HepG2 (cell line): ENCODE data around the gene ALKBH4. TPM values are rescaled to one million over a fixed set of nuclear protein-coding genes. Genes with fewer than 3 reads are reported as not detected.
"Not testable (repeated sequence)": the region's sequence is repeated elsewhere in the genome, so short reads cannot be mapped to it uniquely, and the experiment has no call there.

Experiments used
- ATAC-seq: fragments of 200-7000 bp; cut with Tn5 transposase; 3 replicates; pipeline ENCODE4 v1.9.1; 2020; ENCODE audit warnings: mild to moderate bottlenecking, moderate library complexity
- BruUV-seq: library from RNA; stranded (reverse); fragments of 400-500 nt; replicated peaks from 2 replicates; lab custom pipeline; 2021; lab: Mats Ljungman, UMichigan
- CTCF ChIA-PET: fragments of 300-600 bp; formaldehyde crosslinking; extraction: SDS; loops from one replicate; lab custom pipeline; 2021; ENCODE audit warnings: low total read pairs, inconsistent platforms, low intra/inter-chr PET ratio; lab: Yijun Ruan, JAX
- POLR2A ChIA-PET: fragments of 350-600 bp; sonication (Branson Sonifier 250); formaldehyde crosslinking; loops from one replicate; lab custom pipeline; 2020; ENCODE audit warnings: antibody characterized with exemption, inconsistent platforms; lab: Yijun Ruan, JAX
- DNase-seq: peaks from one replicate; pipeline ENCODE4 v3.0.0-alpha.2; 2015; ENCODE audit warnings: low spot score
- FAIRE-seq: peaks from 3 replicates; lab custom pipeline; 2011; peaks lifted over from hg19 to GRCh38; lab: Jason Lieb, UNC
- H2AFZ ChIP-seq: one replicate; pipeline ENCODE4 v1.6.1; 2011; ENCODE audit warnings: low read length, inconsistent platforms
- H3K27ac ChIP-seq: fragments of 300-600 bp; 3 replicates; pipeline ENCODE4 v1.8.0; 2011; ENCODE audit warnings: mixed run types, mild to moderate bottlenecking, mixed read lengths, low read length, inconsistent platforms; ENCODE audit not compliant: insufficient read depth; ENCODE audit errors: extremely low read length
- H3K27me3 ChIP-seq, 2 experiments: fragments of 200-600 bp in 1 of 2; 2 replicates in 1 of 2; 3 replicates in 1 of 2; pipeline versions ENCODE4 v1.6.0 to v1.8.0; 2011; ENCODE audit warnings: low read length in 2 of 2, mild to moderate bottlenecking in 2 of 2, moderate library complexity in 2 of 2, inconsistent platforms in 1 of 2; ENCODE audit not compliant: insufficient read depth in 2 of 2, control insufficient read depth in 1 of 2
- H3K36me3 ChIP-seq, 2 experiments: fragments of 200-600 bp in 1 of 2; replicated peaks in 1 of 2; 2 replicates in 1 of 2; 3 replicates in 1 of 2; pipeline versions ENCODE4 v1.5.1 to v1.8.0; 2011; ENCODE audit warnings: low read length in 2 of 2, inconsistent platforms in 1 of 2; ENCODE audit not compliant: insufficient read depth in 2 of 2, control insufficient read depth in 1 of 2
- H3K4me1 ChIP-seq: 2 replicates; pipeline ENCODE4 v1.5.1; 2012; ENCODE audit warnings: low read length, inconsistent platforms; ENCODE audit not compliant: insufficient read depth
- H3K4me2 ChIP-seq: 2 replicates; pipeline ENCODE4 v1.6.0; 2011; ENCODE audit warnings: low read depth, low read length, inconsistent platforms
- H3K4me3 ChIP-seq, 3 experiments: fragments of 200-600 bp in 1 of 3; sonication (generic), shearing (Covaris generic) in 1 of 3; replicated peaks in 1 of 3; 2 replicates each; pipeline ENCODE4 v1.5.1; 2011 to 2016; ENCODE audit warnings: low read length in 3 of 3, inconsistent platforms in 2 of 3, low read depth in 2 of 3, mild to moderate bottlenecking in 2 of 3, control low read depth in 1 of 3, mixed read lengths in 1 of 3; ENCODE audit not compliant: insufficient read depth in 1 of 3
- H3K79me2 ChIP-seq: one replicate; pipeline ENCODE4 v1.6.1; 2011; ENCODE audit warnings: low read length, inconsistent platforms; ENCODE audit not compliant: insufficient read depth
- H3K9ac ChIP-seq: 2 replicates; pipeline ENCODE4 v1.6.0; 2011; ENCODE audit warnings: mild to moderate bottlenecking, low read depth, low read length, inconsistent platforms; ENCODE audit not compliant: insufficient read depth
- H3K9me3 ChIP-seq: 2 replicates; pipeline ENCODE4 v1.5.1; 2012; ENCODE audit warnings: mild to moderate bottlenecking, low read length
- H4K20me1 ChIP-seq: 2 replicates; pipeline ENCODE4 v1.6.0; 2011; ENCODE audit warnings: inconsistent platforms, mild to moderate bottlenecking, low read length, moderate library complexity; ENCODE audit not compliant: insufficient read depth
- RAD21 ChIP-seq: fragments of 450-650 bp; formaldehyde crosslinking; IDR thresholded peaks from 2 replicates; pipeline ENCODE4 v1.5.0; 2020; ENCODE audit warnings: mild to moderate bottlenecking
- STAG1 ChIP-seq: sonication (generic); formaldehyde crosslinking; IDR thresholded peaks from 2 replicates; pipeline ENCODE4 v1.4.0; 2020; ENCODE audit warnings: missing genetic modification reagents
- WGBS: methylation state at CpG from one replicate; pipeline ENCODE4 v1.1.6; 2017; ENCODE audit warnings: low lambda C conversion rate; 5-methylcytosine and 5-hydroxymethylcytosine counted together
- in situ Hi-C: cut with HindIII; loops from 2 replicates; pipeline ENCODE4 v1.10.0; 2017; ENCODE audit warnings: low pct_unique_long_range_greater_than_20kb; ENCODE audit not compliant: extremely low pct_ligation_motif_present
- intact Hi-C: fragments of 100-400 bp; cut with micrococcal nuclease; formaldehyde crosslinking; loops from one replicate; pipeline ENCODE4 v1.10.0; 2022; ENCODE audit not compliant: unreplicated experiment
- polyA plus RNA-seq, 8 experiments: library from polyadenylated mRNA; depleted of rRNA in 3 of 8; stranded (reverse) in 7 of 8; unstranded in 1 of 8; fragments of >200 nt; fragmentation: Illumina TruSeq in 4 of 8; extraction: Trizol in 4 of 8; gene quantifications; 2 replicates each; pipeline versions ENCODE4 v1.2.1 to v1.2.3, GENCODE V29; 2011 to 2016; ENCODE audit warnings: low read depth in 4 of 8, missing spikeins in 1 of 8, mixed read lengths in 1 of 8; ENCODE audit not compliant: insufficient read depth in 1 of 8
- total RNA-seq, 5 experiments: library from RNA; depleted of rRNA; stranded (reverse); fragments of >200 nt; fragmentation: Illumina TruSeq; extraction: Trizol; gene quantifications; 2 replicates each; pipeline ENCODE4 v1.2.3, GENCODE V29; 2016; ENCODE audit warnings: low read depth in 1 of 5
- TF ChIP-seq, protein P1 (sequence below): sonication (generic); formaldehyde crosslinking; IDR thresholded peaks from 2 replicates; pipeline ENCODE4 v1.5.0; 2020; ENCODE audit warnings: mild to moderate bottlenecking, missing genetic modification reagents, moderate library complexity

ALKBH4 gene
- total and polyA plus RNA-seq, 2 of the 13 experiments (the other 11 are each of a cell fraction or from before 2014, with no cell fraction given) = 2.6 to 8.8 TPM

DNA sequence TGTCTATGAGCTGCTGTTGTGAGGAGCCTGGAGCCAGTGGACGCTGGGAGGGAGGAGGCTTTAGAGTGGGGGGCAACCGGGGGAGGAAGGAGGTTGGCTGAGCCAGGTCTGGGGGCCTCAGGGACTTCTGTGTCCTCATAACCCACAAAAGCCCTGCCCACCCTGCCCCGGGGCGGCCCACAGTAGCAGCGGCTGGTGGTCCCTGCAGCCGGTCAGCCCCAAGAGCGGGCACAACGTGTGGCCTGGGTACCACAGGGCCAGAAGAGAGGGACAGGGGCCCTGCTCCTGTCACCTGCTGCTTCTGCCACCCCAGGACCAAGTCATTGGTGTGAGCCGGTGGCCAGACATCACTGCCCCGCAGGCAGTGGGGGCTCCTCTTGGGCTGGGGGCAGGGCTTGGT is 17.3 kb upstream of the ALKBH4 start:
- H3K27ac ChIP-seq, CTCF ChIA-PET: not testable (repeated sequence)

DNA sequence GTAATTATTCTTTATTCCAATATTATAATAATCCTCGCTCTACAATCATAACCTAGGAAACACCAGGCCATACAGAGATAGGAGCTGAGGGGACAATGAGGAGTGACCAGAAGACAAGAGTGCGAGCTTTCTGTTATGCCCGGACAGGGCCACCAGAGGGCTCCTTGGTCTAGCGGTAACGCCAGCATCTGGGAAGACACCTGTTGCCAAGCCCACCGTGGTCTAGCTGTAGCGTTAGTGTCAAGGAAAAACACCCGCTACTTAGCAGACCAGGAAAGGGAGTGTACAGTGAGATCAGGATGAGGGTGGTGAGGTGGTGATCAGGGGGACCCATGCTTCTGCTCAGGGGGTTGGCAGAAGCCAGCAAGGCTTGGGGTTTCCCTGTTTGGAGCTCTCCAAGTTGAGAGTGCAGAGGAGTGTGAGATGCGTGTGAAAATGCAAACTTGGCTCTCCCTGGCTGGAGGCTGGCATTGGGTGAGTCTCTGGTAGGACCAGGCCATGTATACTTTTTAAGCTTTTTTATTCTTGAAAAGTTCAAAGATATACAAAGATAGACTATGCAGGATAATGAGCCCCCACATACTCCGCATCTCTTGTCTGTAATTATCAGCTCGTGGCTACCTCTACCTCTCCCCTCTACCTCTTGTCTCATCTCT is 15.4 kb upstream of the ALKBH4 start:
- H3K4me1 ChIP-seq, POLR2A ChIA-PET, intact Hi-C loops, FAIRE-seq, ATAC-seq, DNase-seq, BruUV-seq, CTCF ChIA-PET, H3K27ac ChIP-seq, H3K4me2 ChIP-seq, H3K27me3 ChIP-seq, H3K79me2 ChIP-seq, H2AFZ ChIP-seq, H3K4me3 ChIP-seq, H3K36me3 ChIP-seq, H3K9ac ChIP-seq, H4K20me1 ChIP-seq, H3K9me3 ChIP-seq, in situ Hi-C loops: not testable (repeated sequence)
- peak; percentile 28 for TF ChIP-seq STAG1
- TF ChIP-seq, protein P1, sequence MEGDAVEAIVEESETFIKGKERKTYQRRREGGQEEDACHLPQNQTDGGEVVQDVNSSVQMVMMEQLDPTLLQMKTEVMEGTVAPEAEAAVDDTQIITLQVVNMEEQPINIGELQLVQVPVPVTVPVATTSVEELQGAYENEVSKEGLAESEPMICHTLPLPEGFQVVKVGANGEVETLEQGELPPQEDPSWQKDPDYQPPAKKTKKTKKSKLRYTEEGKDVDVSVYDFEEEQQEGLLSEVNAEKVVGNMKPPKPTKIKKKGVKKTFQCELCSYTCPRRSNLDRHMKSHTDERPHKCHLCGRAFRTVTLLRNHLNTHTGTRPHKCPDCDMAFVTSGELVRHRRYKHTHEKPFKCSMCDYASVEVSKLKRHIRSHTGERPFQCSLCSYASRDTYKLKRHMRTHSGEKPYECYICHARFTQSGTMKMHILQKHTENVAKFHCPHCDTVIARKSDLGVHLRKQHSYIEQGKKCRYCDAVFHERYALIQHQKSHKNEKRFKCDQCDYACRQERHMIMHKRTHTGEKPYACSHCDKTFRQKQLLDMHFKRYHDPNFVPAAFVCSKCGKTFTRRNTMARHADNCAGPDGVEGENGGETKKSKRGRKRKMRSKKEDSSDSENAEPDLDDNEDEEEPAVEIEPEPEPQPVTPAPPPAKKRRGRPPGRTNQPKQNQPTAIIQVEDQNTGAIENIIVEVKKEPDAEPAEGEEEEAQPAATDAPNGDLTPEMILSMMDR (CRISPR knock-in tag) = peak; percentile 24; the same call in 1 of the 2 replicates
- TF ChIP-seq RAD21 (CRISPR knock-in tag) = 0 out of 2 replicates have a peak, but pooled peaks have one; percentile 11
- WGBS = 0% methylated on average over 5 of the region's 11 CpGs

More for the DNA sequence above, 17.3 kb upstream of the ALKBH4 start:
- no CpG with 5 or more reads among the region's 10 CpGs for WGBS
- H3K9ac ChIP-seq, intact Hi-C loops, ATAC-seq, FAIRE-seq, H3K36me3 ChIP-seq, H2AFZ ChIP-seq, DNase-seq, in situ Hi-C loops, H3K27me3 ChIP-seq, H3K79me2 ChIP-seq, BruUV-seq, POLR2A ChIA-PET, H3K4me2 ChIP-seq, H3K4me1 ChIP-seq, H3K4me3 ChIP-seq, H3K9me3 ChIP-seq, H4K20me1 ChIP-seq: not testable (repeated sequence)

DNA sequence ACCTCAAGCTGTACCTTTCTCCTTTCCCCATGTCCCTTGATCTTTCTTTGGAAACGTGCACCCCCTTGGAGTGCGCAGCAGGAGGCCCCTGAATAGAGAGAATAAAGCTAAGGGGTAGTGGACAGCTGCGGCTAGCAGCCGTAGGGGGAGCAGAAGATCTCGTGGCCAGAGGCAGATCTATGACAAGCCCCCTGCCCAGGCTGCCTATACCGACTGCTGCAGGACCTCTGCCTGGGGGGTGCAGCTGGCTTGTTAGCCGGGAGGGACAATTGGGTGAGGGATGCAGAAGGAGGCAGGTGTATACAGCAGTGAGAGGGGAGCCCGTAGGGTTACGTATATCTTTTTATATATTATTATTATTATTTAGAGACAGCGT is 14.5 kb upstream of the ALKBH4 start:
- H3K36me3 ChIP-seq, H4K20me1 ChIP-seq, FAIRE-seq, intact Hi-C loops, H3K9me3 ChIP-seq, CTCF ChIA-PET, H3K4me3 ChIP-seq, POLR2A ChIA-PET, in situ Hi-C loops, H3K79me2 ChIP-seq, H3K9ac ChIP-seq, H3K27ac ChIP-seq, H3K4me2 ChIP-seq, H3K27me3 ChIP-seq, BruUV-seq, H3K4me1 ChIP-seq, DNase-seq, H2AFZ ChIP-seq: not testable (repeated sequence)
- no CpG with 5 or more reads among the region's 10 CpGs for WGBS
- ATAC-seq = peak; percentile 58
